ENCODE results near the gene ASF1B. TPM values are rescaled to one million over a fixed set of nuclear protein-coding genes. Genes with fewer than 3 reads are reported as not detected.

ASF1B gene
- total RNA-seq, 2 donors from 2014 or later = 48.2 to 89.3 TPM

GRCh38 chr19:14070268-14071050 lies 65.9 kb downstream of the ASF1B start:
- H3K27me3 Mint-ChIP-seq = no peaks in the 10 kb centered on the region
- no peak overlapping the region for H3K4me3 Mint-ChIP-seq
- no peaks in the 10 kb centered on the region for H3K36me3 Mint-ChIP-seq
- H3K9me3 Mint-ChIP-seq = no peaks in the 10 kb centered on the region
- ATAC-seq = no peak
- peaks cover 11 to 15% of the 10 kb centered on the region in 2 donors for H3K4me1 Mint-ChIP-seq (ENCODE audit: low read depth in 2 of 2)
- H3K27ac Mint-ChIP-seq = no peak overlapping the region
- DNase-seq (ENCODE audit: low spot score) = no peak

Other genes with a start within 250 kb of the ASF1B start
- 1 to 10 TPM; 3.7 to 4.0 TPM for gene BRME1, start 230.5 kb downstream of the ASF1B start, total RNA-seq
- gene CC2D1A, start 230.4 kb downstream of the ASF1B start, total RNA-seq = 10 to 100 TPM; 33.2 to 41.3 TPM
- gene PODNL1, start 198.2 kb downstream of the ASF1B start, total RNA-seq = under 1 TPM in 1 of 2 donors, not detected in 1; 0.70 TPM
- 100 to 1,000 TPM in 1 of 2 donors, 10 to 100 TPM in 1; 62.0 to 107 TPM for gene DCAF15, start 184.1 kb downstream of the ASF1B start, total RNA-seq
- gene RFX1, start 130.3 kb downstream of the ASF1B start, total RNA-seq = 10 to 100 TPM; 13.4 to 16.4 TPM
- not detected for gene RLN3, start 108.4 kb downstream of the ASF1B start, total RNA-seq
- gene IL27RA, start 104.8 kb downstream of the ASF1B start, total RNA-seq = 10 to 100 TPM; 34.9 to 44.0 TPM
- not detected for gene PALM3, start 74.5 kb downstream of the ASF1B start, total RNA-seq
- under 1 TPM; 0.31 to 0.59 TPM for gene MISP3, start 63.8 kb downstream of the ASF1B start, total RNA-seq
- gene C19orf67, start 50.8 kb downstream of the ASF1B start, total RNA-seq = not detected
- gene SAMD1, start 45.8 kb downstream of the ASF1B start, total RNA-seq = 10 to 100 TPM; 45.5 to 54.6 TPM
- 10 to 100 TPM; 61.6 to 80.0 TPM for gene PRKACA, start 18.8 kb downstream of the ASF1B start, total RNA-seq
- 1 to 10 TPM; 6.5 to 8.2 TPM for gene ADGRL1, start 69.6 kb upstream of the ASF1B start, total RNA-seq
- 100 to 1,000 TPM; 348 to 798 TPM for gene ADGRE5, start 244.9 kb upstream of the ASF1B start, total RNA-seq